ENCODE measurements around the gene CASKIN2.

Gene CASKIN2

GRCh38 chr17:75504347-75505151, 10.8 kb downstream of the CASKIN2 start:
- DNase-seq, result peak; percentile 33 to 48

- DNase-seq, result no peak
Observed at GRCh38 chr17:75503976-75504346, 11.4 kb downstream of the CASKIN2 start.

DNA sequence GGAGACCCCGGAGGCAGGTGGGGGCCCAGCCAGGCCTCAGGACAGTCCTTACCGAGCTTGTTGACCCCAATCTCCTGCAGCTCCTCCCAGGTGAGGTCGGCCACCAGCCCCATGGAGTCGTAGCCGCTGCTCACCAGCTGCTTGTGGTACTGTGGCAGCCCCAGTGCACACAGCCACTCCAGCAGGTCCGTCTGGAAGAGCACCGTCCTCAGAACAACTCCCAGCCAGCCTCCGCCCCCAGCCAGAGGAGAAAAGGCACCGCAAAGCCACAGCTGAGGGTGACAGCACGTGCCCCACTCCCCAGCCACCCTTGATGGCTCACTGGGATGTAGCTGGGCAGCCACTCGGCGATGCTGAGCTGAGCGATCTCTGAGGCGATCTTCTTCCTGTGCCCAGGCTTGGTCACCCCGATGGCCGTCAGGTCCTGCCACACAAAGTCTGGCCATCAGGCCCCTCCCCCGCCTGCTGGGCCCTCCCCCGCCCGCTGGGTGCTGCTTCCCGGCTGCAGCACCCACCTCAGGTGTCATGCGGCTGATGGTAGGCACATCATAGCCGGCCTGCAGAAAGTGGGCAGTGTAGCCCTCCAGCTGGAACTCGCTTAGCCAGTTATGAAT, 11.9 kb downstream of the CASKIN2 start:
- DNase-seq, result no peak

DNA sequence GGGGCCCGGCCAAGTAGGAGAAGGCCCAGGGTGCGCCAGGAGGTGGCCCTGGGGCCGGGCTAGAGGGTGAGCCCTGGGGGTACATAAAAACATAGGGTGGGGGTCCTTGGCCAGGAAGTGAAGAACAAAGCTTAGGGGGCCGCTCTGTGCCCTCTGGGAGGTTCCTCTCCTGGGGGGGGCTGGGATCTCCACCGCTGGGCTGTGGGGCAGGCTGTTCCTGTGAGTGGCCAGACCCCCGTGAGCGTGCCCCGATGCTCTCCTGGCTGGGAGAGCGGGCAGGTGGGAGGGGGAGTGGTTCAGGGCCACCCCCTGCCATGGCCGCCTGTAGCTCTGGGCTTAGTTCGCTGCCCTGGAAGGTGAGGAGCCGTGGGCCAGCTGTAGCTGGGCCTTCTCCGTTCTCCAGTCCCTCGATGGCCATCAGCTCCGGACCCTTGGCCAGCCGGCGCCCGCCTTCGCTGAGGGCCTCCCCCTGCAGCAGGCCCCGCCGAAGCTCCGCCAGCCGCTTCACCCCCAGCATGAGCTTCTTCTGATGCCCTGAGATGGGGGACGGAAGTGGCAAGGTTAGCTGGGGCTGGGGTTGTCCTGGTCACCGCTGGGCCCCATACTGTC, 12.5 kb downstream of the CASKIN2 start:
- no peak for DNase-seq

GRCh38 chr17:75502072-75502720, 13.1 kb downstream of the CASKIN2 start:
- DNase-seq, result no peak

DNA sequence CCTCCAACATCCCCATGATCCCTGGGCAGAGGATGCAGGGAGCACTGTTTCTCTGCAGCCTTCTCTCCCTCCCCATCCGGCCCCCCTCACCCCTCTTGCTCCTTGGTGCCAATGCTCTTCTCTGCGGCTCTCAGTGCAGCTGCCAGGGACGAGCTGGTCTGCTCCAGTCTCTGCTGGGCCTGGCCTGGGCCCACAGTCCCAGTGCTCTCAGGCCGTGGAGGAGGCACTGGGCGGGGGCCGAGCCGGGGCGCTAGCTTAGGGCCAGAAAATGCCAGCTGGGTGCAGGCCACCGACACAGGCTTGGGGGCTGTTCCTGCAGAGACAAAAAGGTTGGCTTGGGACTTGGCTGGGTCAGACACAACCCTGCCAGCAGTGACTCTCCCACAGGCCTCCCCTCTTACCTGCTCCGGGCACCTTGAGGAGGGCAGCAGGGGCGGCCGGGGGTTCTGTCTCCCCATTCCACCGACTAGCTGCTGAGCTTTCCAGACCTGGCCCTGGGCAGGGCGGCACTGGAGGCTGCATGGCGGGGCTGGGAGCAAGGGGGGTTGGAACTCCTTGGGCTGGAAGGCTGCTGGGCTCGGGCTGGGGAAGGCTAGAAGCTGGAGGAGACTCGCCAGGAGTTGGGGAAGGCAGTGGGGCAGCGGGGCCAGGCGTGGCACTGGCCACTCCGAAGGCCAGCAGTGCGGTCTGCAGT, 13.8 kb downstream of the CASKIN2 start:
- no peak for DNase-seq

DNA sequence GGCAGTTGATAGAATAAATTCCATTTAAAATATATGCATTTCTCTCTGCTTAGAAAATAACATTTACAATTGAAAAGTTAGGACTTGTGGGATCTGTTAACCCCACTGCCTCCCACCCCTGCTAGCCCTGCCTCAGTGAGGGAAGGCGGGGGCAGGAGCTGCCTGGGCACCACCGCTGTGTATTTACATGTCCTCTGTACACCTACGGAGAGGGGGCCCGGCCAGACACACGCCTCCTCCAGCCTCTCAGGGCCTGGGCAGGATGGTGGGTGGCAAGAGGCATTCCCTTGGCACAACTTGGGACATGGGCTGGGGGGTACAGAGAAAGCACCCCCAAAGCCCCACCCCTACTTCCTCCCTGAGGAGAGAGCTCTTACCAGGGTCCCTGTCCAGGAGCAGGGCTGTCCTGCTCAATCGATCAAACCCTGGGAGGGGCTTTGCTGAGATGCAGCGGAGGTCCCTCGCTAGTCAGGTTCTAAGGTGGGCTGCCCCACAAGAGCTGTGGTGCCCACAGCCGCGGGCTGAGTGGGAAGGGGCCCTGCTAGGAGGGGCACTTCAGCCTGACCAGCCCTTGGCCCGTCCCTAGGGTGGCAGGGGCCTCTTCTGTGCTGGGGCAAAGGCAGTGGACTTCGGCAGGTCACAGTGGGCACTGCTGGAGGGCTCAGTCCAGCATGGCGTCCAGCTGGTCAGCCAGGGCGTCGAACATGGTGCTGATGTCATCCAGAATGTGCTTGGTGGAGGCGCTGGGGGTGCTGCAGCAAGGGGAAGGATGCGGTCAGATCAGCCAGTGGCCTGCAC, 14.7 kb downstream of the CASKIN2 start:
- DNase-seq, result no peak

DNA sequence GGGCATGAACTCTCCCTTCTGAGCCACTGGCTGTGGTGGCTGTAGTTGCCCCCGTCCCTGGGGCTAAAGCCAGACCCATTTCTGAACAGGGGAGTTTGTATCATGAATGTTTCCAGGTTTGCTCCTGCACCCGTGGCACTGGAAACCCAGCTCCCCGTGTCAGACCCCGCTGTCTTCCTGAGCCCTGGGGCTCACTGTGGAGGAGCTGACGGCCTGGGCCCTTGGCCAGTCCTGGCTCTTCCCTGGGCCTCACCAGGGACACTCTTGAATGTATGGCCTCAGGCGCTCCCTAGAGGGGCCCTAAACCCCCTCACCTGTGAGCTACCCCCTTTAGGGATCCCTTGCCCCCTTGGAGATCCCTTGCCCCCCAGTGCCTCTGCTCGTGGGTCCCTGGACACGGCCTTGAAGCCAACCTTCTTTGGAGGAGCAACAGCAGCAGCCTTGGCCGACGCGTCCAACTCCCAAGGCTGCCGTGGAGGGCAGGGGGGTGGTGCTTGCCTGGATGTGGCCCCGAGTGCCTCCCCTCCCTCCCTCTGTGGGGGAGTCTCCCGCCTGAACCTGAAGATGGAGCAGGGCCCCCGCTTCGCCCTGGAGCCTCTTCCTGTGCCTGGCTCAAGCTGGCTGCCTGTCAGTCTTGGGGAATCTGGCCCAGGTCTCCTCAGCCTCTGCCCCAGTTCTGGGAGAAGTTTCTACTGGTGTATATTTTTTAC, 15.9 kb downstream of the CASKIN2 start:
- no peak for DNase-seq

DNA sequence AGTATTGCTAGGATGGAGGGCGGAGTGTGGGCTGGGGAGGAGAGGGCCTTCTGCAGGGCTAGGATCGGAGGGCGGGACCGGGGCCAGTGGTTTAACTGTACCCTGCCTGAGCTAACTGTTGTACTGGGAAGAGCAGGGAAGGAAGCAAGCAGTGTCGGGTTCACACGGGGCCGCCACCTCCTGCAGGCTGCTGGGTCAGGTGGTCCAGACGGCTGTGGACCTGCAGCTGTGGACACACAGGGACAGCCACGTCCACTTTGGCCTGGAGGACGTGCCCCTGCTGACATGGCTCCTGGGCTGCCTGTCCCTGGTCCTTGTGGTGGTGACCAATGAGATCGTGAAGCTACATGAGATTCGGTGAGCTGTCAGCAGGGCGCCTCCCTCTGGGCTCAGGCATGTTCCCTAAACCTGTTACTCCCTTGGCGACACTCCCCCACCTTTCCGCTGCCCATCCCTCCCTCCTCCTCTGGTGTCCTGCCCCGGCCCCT, 16.6 kb downstream of the CASKIN2 start:
- peak in 1 of 2 donors; percentile 9 for DNase-seq

- no peak for DNase-seq
Observed at GRCh38 chr17:75498039-75498725, 17.2 kb downstream of the CASKIN2 start.

GRCh38 chr17:75496005-75496404, 19.3 kb downstream of the CASKIN2 start:
- DNase-seq, result no peak

GRCh38 chr17:75494326-75494877, 20.9 kb downstream of the CASKIN2 start:
- no peak for DNase-seq

- no peak for DNase-seq
Observed at GRCh38 chr17:75493476-75494129, 21.7 kb downstream of the CASKIN2 start.

GRCh38 chr17:75492555-75493168, 22.7 kb downstream of the CASKIN2 start:
- DNase-seq, result no peak

GRCh38 chr17:75491680-75492079, 23.7 kb downstream of the CASKIN2 start:
- DNase-seq, result no peak

DNA sequence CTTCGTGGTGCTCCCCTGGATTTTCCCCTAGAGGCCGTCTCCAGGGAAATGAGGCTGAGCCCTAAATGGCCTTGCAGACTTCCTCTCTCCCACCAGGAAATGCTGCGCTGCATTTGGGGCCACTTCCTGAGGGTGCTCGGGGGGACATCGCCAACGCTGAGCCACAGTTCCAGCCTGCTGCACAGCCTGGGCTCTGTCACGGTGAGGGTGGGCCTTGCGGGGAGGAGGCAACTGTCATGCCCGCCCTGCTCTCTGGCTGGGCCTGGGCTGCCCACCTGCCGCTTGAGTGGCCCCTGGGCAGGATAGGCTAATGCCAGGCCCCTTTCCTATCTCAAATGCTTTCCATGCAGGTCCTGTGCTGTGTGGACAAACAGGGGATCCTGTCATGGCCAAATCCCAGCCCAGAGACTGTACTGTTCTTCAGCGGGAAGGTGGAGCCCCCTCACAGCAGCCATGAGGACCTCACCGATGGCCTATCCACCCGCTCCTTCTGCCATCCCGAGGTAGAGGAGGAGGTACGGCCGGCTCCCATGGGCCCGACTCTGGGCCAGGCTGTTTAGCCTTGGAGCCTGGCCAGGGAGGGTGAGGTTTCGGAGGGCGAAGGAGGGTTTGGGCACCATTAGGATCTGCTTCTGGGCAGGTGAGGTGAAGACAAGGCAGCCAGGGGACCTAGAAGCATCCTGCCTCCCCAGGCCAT, 24.2 kb downstream of the CASKIN2 start:
- no peak for DNase-seq

DNA sequence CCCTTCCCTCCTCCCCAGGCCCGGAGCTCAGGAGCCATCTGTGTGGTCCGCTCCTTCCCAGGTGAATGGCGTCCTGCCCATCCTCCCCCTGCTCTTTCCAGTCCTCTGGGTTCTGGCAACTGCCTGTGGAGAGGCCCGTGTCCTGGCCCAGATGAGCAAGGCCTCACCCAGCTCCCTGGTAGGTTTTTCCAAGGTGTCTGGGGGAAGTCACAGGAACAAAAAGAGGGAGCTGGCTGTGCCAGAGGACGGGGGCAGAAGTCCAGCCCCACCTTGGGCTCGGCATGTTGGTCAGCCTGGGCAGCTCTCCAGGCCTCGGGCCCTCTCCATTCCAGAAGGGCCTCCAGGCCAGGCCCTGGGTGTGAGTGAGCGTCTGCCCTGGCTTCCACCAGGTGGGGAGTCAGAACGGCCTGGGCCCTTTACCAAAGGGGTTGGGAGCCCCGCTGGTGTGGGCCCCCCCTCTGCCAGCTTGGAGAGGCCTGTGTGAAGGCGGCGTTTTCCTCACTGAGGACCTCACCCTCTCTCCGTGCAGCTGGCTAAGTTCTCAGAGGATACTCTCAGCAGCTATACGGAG, 25.1 kb downstream of the CASKIN2 start:
- no peak for DNase-seq

DNA sequence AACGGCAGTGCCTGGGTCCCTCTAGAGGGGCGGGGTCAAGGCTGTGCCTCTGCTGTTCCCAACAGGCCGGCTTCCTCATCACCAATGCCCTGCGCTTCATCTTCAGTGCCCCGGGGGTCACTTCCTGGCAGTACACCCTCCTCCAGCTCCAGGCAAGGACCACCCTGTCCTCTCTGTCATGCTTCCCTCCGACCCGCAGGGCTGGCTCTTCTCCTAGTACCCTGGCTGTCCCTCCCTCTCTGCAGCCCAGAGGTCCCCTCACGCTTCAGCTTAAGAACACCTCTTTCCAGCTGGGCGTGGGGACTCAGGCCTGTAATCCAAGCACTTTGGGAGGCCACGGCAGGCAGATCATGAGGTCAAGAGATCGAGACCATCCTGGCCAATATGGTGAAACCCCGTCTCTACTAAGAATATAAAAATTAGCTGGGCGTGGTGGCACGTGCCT, 25.8 kb downstream of the CASKIN2 start:
- no peak for DNase-seq

Data from inflammatory macrophage (primary cell).